SJSA1 (cell line): ENCODE data around the gene FAM107B. TPM values are rescaled to one million over a fixed set of nuclear protein-coding genes. Genes with fewer than 3 reads are reported as not detected.
A peak's percentile ranks its signal among the peaks of the same experiment; 100 is the strongest.
"Not testable (repeated sequence)": the region's sequence is repeated elsewhere in the genome, so short reads cannot be mapped to it uniquely, and the experiment has no call there.

Experiments used
- DNase-seq, 2 experiments: peaks; one replicate each; pipeline ENCODE4 v3.0.0-alpha.2; 2015 to 2020; ENCODE audit warnings: low spot score in 2 of 2, low read depth in 1 of 2
- H3K27ac ChIP-seq: fragments of 250-450 bp; sonication (Bioruptor Pico); 2 replicates; pipeline ENCODE4 v1.5.1; 2020; ENCODE audit warnings: mild to moderate bottlenecking, moderate library complexity
- H3K27me3 ChIP-seq: fragments of 250-450 bp; sonication (Bioruptor Pico); replicated peaks from 2 replicates; pipeline ENCODE4 v1.5.1; 2020; ENCODE audit warnings: mild to moderate bottlenecking, moderate library complexity
- H3K36me3 ChIP-seq: fragments of 250-450 bp; sonication (Bioruptor Pico); 2 replicates; pipeline ENCODE4 v1.5.1; 2020; ENCODE audit warnings: mild to moderate bottlenecking
- H3K4me1 ChIP-seq: fragments of 250-450 bp; sonication (Bioruptor Pico); replicated peaks from 2 replicates; pipeline ENCODE4 v1.6.1; 2021; ENCODE audit warnings: mild to moderate bottlenecking
- H3K4me3 ChIP-seq: fragments of 250-450 bp; sonication (Bioruptor Pico); 2 replicates; pipeline ENCODE4 v1.5.1; 2020; ENCODE audit warnings: mild to moderate bottlenecking
- H3K9me3 ChIP-seq: fragments of 250-450 bp; sonication (Bioruptor Pico); replicated peaks from 2 replicates; pipeline ENCODE4 v1.5.1; 2020; ENCODE audit warnings: mild to moderate bottlenecking
- total RNA-seq: library from RNA; depleted of rRNA; stranded (reverse); fragments of >200 nt; shearing (Covaris generic); gene quantifications from 2 replicates; pipeline ENCODE4 v1.2.3, GENCODE V29; 2014

FAM107B gene
- total RNA-seq, 1 experiment from 2014 or later: 31.9 TPM

DNA sequence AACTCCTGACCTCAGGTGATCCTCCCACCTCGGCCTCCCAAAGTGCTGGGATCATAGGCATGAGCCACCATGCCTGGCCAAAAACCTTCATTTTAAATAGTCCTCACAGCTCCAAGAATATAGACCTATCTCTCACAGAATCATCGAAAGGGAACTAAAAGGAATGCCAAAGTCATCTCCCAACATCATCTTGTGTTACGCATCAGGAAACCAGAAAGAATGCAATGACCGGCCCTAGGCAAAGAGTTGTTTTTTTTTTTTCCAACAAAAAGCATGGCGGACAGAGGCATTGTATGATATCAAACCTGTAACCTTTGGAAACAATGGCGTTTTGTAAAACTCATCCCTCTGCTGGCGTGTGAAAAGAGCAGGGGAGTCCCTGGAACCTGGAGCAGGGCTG, 73.2 kb downstream of the FAM107B start:
- peaks cover 8% of the 10 kb centered on the region for H3K4me1 ChIP-seq
- no peak overlapping the region for H3K4me3 ChIP-seq
- H3K27me3 ChIP-seq: 0 out of 2 replicates have a peak, but pooled peaks cover 5% of the 10 kb centered on the region
- H3K9me3 ChIP-seq: no peaks in the 10 kb centered on the region
- H3K27ac ChIP-seq: no peak overlapping the region
- H3K36me3 ChIP-seq: no peaks in the 10 kb centered on the region
- DNase-seq: no peak

DNA sequence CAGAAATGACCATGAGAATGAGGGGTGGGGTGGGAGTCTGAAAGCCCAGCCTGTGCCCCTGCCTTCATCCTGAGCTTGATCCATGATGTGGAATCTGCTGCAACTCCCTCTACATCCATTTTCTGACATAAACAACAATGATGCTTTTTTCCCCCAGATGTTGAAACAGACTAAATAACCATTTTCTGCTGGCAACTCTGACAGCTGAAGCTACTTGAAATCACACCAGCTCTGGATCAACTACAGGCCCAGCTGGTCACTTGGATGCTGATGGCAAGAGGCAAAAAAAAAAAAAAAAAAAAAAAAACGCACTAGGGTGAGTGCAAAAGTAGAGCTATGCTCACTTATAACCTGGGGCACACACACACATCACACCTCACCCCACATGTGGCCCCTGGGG, 74.2 kb downstream of the FAM107B start:
- Histone ChIP-seq H3K4me3 (no peak overlapping the region), H3K9me3 (no peaks in the 10 kb centered on the region), H3K27me3 (0 out of 2 replicates have a peak, but pooled peaks cover 5% of the 10 kb centered on the region), H3K4me1 (peaks cover 8% of the 10 kb centered on the region), H3K27ac (no peak overlapping the region), H3K36me3 (no peaks in the 10 kb centered on the region)
- no peak for DNase-seq

DNA sequence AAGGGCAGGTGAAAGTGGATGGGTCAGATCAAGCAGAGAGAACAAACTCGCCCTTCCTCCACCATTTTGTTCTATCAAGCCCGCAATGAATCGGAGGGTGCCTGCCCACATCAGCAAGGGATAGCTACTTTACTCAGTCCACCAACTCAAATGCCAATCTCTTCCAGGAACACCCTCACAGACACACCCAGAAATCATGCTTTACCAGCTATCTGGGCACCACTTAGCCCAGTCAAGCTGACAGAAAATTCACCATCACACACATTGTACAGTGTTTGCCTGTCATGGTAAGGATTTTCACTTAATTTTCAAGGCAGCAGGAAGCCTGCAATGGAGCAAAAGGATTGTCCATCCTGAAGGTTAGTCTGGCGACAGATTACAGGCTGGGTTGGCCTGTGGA, 75.2 kb downstream of the FAM107B start:
- Histone ChIP-seq H3K4me1 (peaks cover 8% of the 10 kb centered on the region), H3K27ac (no peak overlapping the region), H3K4me3 (no peak overlapping the region), H3K27me3 (0 out of 2 replicates have a peak, but pooled peaks cover 3% of the 10 kb centered on the region), H3K36me3 (no peaks in the 10 kb centered on the region), H3K9me3 (no peaks in the 10 kb centered on the region)
- DNase-seq: no peak

DNA sequence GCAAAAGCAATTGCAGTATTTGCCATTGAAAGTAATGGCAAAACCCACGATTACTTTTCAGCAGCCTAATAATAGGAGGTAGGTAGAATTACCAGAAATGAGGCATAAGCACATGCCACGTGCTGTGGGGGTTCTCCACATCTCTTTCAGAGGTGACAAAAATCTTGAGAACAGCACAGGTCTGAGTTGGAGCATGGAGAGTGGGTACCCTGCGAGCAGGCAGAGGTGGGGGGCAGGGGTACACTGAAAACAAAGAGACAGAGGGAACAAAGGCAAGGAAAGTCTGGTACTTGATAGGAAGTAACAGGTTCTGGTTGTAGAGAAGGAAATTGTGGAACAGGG, 75.9 kb downstream of the FAM107B start:
- H3K27ac ChIP-seq: no peak overlapping the region
- no peaks in the 10 kb centered on the region for H3K27me3 ChIP-seq
- DNase-seq: no peak
- H3K4me1 ChIP-seq: peaks cover 8% of the 10 kb centered on the region
- no peaks in the 10 kb centered on the region for H3K9me3 ChIP-seq
- H3K4me3 ChIP-seq: no peak overlapping the region
- H3K36me3 ChIP-seq: no peaks in the 10 kb centered on the region

DNA sequence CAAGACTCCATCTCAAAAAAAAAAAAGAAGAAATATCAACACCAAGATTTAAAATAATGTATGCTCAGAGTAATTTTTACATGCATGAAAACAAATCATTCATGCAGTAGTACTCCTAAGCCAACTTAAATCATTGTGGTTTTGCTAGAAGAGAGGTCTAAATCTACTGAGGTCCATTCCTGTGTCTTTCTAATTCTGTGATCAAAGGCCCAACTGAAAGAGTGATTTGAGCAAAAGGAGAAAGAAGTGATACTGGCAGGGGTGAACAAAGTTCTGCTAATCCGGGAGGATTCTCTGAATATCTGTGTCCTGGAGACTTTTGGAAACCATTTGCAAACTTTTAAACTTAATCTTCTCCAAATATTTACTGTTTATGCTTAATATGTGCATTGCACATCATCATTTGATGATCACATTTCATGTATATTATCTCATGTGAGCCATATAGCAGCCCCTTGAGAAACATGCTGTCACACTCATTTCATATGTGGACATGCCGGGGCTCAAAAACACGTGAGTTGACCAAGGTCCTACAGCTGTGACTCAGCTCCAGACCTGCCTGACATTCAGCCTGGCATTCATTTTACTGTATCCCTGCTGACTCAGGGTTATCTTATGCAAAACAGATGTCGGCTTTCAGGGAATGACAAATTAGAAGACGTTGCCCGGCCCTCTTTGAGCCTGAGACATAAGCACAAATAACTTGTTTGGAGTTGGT, 76.4 kb downstream of the FAM107B start:
- Histone ChIP-seq H3K4me3 (no peak overlapping the region), H3K9me3 (no peaks in the 10 kb centered on the region), H3K27ac (no peak overlapping the region), H3K27me3 (no peaks in the 10 kb centered on the region), H3K36me3 (no peaks in the 10 kb centered on the region), H3K4me1 (peaks cover 8% of the 10 kb centered on the region)
- DNase-seq: peak; percentile 30 to 49

DNA sequence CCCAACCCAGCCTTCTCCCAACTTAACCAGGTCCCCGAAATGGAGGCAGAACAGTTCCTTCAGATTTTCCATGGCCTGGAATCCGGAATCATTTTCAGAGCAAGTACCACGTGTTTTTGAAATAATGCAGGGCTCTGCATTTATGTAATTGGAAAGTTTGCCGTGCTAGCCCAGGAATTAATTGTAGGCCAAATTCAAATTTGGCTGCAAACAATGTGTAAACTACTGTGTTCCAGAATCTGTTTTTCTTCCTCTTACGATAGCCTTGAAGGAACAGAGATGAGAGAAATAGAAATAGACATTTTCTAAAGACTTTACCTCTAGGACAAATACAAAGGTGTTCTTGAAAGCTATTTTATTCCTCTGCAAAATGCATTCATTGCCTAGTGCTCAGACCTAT, 77.4 kb downstream of the FAM107B start:
- Histone ChIP-seq H3K9me3 (no peaks in the 10 kb centered on the region), H3K4me3 (no peak overlapping the region), H3K4me1 (peaks cover 8% of the 10 kb centered on the region), H3K27ac (no peak overlapping the region), H3K36me3 (no peaks in the 10 kb centered on the region), H3K27me3 (no peaks in the 10 kb centered on the region)
- no peak for DNase-seq

DNA sequence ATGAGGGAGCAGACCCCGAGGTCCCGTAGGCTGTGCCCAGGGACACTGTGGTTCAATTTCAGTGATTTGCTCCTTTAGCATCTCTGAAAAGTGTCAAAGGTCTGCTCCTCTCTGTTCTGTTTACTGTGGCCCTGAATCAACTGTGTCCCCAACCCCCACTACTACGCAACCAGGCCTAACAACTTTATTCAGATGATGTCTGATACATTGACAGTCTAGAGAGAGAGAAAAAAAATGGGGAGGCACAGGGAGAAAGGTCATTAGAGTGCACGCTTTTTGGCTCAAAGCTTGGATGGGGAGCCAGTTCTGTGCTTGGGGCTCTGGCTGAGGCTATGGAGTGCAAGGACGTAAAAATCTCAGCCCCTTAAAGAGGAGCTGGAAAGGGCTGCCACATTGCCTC, 77.9 kb downstream of the FAM107B start:
- no peaks in the 10 kb centered on the region for H3K36me3 ChIP-seq
- H3K4me1 ChIP-seq: peaks cover 8% of the 10 kb centered on the region

DNA sequence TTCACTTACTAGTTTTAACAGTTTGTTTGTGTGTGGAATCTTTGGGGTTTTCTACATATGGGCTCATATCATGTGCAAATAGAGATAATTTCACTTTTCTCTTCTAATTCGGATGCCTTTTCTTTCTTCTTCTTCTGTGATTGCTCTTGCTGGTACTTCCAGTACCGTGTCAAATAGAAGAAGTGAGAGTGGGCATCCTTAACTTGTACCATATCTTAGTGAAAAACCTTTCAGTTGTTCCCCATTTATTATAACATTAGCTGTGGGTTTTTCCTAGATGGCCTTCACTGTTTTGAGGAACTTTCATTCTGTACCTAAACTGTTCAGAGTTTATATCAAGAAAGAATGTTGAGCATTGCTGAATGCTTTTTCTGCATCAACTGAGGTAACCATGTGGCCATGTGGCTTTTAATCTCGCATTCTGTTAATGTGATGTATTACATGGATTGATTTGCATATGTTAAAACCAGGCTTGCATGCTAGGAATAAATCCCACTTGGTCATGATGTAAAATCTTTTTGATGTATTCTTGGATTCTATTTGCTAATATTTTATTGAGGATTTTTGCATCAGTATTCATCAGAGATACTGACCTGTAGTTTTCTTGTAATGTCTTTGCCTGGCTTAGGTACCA, 78.7 kb downstream of the FAM107B start:
- Histone ChIP-seq H3K9me3 (no peaks in the 10 kb centered on the region), H3K36me3 (no peaks in the 10 kb centered on the region), H3K27ac (no peak overlapping the region), H3K4me3 (no peak overlapping the region), H3K27me3 (no peaks in the 10 kb centered on the region), H3K4me1 (peaks cover 8% of the 10 kb centered on the region)
- no peak for DNase-seq

More for the DNA sequence above, 77.9 kb downstream of the FAM107B start:
- Histone ChIP-seq H3K9me3 (no peaks in the 10 kb centered on the region), H3K27ac (no peak overlapping the region), H3K27me3 (no peaks in the 10 kb centered on the region), H3K4me3 (no peak overlapping the region)
- no peak for DNase-seq

DNA sequence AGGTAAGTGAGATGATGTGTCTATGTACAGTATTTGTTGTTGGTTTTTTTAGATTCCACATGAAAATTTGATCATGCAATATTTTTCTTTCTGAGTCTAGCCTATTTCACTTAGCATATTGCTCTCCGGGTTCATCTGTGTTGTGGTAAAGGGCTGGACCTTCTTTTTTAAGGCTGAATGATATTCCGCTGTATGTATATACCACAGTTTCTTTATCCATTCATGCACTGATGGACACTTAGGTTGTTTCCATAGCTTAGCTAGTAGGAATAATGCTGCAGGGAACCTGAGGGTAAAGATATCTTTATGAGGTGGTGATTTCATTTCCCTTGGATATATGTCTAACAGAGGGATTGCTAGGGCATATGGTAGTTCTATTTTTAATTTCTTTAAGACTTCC, 80.8 kb downstream of the FAM107B start:
- Histone ChIP-seq H3K27ac (no peak overlapping the region), H3K27me3 (no peaks in the 10 kb centered on the region), H3K36me3 (no peaks in the 10 kb centered on the region), H3K4me1 (peaks cover 7% of the 10 kb centered on the region), H3K9me3 (no peaks in the 10 kb centered on the region), H3K4me3 (no peak overlapping the region)
- no peak for DNase-seq

DNA sequence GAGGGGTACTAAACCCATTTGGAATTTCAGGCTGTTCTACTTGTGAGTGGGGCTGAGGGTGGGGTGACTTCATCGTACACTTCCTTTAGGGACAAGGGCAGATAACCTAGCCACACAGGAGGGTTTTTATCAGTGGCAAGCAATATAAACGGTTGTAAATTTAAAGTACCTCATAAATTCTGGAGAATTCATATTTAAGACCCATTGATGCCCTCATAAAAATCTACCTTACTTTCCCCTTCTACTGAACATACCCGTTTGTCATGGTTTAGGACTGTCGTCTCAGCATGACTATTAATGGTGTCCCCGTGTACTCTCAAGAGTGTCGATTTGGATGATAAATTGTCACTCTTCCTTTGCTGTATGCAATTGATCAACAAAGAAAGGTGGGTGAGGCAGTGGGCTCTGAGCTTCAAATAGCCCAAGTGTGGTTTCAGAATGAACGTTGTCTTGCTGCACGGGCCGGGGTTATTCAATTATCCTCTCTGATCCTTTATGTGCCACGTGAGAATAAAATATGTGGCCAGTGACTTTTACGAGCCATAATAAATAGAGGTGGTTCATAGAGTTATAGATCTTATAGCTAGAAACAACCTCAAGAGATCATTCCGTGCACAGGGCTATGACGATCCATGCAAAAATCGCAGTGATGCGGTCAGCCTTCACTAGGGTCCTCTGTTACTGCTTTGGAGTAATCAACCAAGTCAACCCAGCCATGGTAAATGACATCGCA, 82.2 kb downstream of the FAM107B start:
- Histone ChIP-seq H3K9me3 (no peaks in the 10 kb centered on the region), H3K36me3 (no peaks in the 10 kb centered on the region), H3K27me3 (no peaks in the 10 kb centered on the region), H3K4me1 (peaks cover 13% of the 10 kb centered on the region), H3K27ac (no peak overlapping the region), H3K4me3 (no peak overlapping the region)
- DNase-seq: no peak

DNA sequence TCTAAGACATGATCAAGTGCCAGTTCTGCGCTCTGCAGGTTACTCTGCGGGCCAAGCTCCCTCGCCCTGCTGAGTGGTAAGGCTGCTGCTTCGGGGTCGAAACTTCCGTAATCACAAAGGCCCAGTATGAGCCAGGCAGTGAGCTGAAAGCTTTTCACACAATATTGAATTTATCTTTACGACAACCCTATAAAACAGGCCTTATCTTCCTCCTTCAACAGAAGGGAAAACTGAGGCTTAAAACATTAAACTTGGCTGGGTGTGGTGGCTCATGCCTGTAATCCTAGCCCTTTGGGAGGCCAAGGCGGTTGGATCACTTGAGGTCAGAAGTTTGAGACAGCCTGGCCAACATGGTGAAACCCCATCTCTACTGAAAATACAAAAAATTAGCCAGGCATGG, 83.3 kb downstream of the FAM107B start:
- DNase-seq: no peak
- Histone ChIP-seq H3K36me3 (no peaks in the 10 kb centered on the region), H3K9me3 (no peaks in the 10 kb centered on the region), H3K4me1 (peaks cover 13% of the 10 kb centered on the region), H3K4me3 (no peak overlapping the region), H3K27me3 (no peaks in the 10 kb centered on the region), H3K27ac (no peak overlapping the region)

DNA sequence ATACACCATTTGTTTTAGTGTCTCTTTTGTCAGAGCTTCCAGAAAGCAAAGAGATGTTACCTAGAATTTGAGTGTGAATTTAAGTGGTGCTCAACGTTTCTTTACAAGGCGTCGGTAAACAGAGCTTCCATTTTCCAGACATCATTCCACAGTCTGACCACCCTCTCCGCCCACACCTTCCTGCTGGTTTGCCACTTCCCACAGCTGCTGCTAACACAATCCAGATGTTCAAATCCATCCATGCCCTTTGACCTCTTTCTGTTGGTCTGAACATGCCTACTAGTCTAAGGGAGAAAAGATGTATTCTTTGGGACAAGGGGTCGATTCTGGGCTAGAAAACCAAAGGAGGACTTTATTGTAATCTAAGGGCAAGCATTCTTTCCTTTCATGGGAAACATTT, 86.1 kb downstream of the FAM107B start:
- Histone ChIP-seq H3K4me1 (peaks cover 13% of the 10 kb centered on the region), H3K9me3 (no peaks in the 10 kb centered on the region), H3K27ac (no peak overlapping the region), H3K27me3 (no peaks in the 10 kb centered on the region), H3K36me3 (no peaks in the 10 kb centered on the region), H3K4me3 (no peak overlapping the region)
- no peak for DNase-seq

DNA sequence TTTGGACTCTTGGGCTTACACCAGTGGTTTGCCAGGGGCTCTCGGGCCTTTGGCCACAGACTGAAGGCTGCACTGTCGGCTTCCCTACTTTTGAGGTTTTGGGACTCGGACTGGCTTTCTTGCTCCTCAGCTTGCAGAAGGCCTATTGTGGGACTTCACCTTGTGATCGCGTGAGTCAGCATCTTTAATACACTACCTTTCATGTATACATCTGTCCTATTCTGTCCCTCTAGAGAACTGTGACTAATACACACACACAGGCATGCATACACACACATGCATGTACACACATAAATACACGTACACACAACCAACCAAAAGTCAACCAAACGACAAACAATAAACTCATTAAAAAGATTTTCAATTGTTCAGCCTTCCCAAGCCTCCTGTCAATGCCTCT, 86.5 kb downstream of the FAM107B start:
- peaks cover 13% of the 10 kb centered on the region for H3K4me1 ChIP-seq

DNA sequence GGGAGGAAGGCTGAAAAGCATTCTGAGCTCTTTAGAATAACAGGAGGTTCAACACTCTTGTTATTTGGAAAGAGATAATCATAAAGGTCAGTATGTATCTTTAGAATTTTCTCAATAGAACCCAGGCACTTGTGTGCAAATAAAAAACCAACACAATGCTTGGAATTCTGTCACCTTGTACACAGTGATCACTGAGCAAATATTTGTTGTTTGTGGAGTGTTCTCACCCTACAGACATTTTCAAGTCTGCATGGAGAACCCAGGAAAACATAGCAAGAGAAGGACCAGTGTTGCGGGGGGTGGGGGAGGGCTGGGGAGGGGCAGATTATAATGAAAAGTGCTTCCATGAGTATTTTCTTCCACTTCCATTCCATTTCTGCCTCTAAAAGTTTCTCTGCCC, 87.4 kb downstream of the FAM107B start:
- DNase-seq: no peak
- no peaks in the 10 kb centered on the region for H3K9me3 ChIP-seq
- H3K36me3 ChIP-seq: no peaks in the 10 kb centered on the region
- peaks cover 13% of the 10 kb centered on the region for H3K4me1 ChIP-seq
- H3K27ac ChIP-seq: no peak overlapping the region
- H3K4me3 ChIP-seq: no peak overlapping the region
- no peaks in the 10 kb centered on the region for H3K27me3 ChIP-seq

More for the DNA sequence above, 86.5 kb downstream of the FAM107B start:
- not testable (repeated sequence) for H3K27me3 ChIP-seq, H3K4me3 ChIP-seq, H3K36me3 ChIP-seq, H3K9me3 ChIP-seq, H3K27ac ChIP-seq, DNase-seq
